Stimulated activated CD4-positive, alpha-beta T cell treated with anti-CD3 and anti-CD28 coated beads, Interleukin-1b, Interleukin-23, amount 100 ng/mL, for 24 hours (primary cell): ENCODE results near the gene TLCD5.

ENCODE experiments used
- DNase-seq, 4 experiments: peaks; one replicate each; pipeline ENCODE4 v3.0.0-alpha.2; 2020; ENCODE audit warnings: low read depth in 4 of 4, low spot score in 1 of 4

TLCD5 gene

DNA sequence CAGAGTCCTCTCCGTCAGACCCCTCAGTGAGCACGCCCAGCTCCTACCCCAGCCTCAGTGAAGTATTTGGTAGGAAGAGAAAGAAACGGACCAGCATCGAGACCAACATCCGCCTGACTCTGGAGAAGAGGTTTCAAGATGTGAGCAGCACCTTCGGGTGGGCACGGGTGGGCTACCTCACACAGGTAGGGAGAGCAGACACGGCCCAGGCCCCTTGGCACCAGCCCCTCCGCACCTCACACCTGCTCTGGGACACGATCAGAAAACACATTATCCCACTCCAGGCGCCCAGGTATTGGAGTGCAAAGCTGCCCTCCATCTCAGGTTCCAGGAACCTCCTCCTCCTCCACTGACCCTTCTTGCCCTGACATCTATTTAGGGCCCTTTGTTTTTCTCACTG, 17.6 kb upstream of the TLCD5 start:
- no peak for DNase-seq

DNA sequence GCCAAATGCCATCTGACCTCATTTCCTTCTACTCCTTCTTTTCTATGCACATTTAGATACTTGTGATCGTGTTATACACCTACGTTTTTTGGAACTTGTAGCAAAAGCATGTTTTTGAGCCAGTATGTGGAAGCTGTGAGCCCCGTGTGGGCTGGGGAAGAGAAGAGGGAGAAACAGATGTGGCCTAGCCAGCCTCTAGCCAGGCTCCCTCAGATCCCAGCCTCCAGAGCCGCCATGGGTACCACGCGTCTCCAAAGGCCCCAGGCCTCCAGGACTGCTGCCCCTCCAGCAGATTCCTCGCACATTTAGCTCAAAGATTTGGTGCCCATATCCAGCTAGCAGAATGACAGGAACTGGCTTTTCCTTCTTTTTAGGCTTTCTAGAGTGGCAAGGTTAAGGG, 17.0 kb upstream of the TLCD5 start:
- DNase-seq = no peak

GRCh38 chr11:120310870-120311269, 14.2 kb upstream of the TLCD5 start:
- no peak for DNase-seq

DNA sequence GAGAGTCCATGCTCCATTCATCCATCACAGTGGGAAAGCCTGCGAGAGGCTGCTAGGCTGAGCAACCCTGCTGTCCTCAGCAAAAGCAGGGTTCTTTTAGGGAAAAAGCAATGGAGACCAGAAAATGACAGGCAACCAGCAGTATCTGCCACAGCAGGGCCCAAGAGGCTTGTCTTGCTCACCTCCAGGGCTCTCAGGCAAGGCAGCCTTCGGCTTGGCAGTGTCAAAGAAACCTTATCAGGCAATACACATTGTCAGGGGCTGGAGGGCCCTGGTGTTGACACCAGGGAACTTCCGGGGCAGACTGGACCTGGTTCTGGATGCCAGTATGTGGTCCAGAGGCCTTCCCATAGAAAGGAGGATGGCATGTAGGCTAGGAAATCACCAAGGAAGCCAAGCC, 10.2 kb upstream of the TLCD5 start:
- no peak for DNase-seq

DNA sequence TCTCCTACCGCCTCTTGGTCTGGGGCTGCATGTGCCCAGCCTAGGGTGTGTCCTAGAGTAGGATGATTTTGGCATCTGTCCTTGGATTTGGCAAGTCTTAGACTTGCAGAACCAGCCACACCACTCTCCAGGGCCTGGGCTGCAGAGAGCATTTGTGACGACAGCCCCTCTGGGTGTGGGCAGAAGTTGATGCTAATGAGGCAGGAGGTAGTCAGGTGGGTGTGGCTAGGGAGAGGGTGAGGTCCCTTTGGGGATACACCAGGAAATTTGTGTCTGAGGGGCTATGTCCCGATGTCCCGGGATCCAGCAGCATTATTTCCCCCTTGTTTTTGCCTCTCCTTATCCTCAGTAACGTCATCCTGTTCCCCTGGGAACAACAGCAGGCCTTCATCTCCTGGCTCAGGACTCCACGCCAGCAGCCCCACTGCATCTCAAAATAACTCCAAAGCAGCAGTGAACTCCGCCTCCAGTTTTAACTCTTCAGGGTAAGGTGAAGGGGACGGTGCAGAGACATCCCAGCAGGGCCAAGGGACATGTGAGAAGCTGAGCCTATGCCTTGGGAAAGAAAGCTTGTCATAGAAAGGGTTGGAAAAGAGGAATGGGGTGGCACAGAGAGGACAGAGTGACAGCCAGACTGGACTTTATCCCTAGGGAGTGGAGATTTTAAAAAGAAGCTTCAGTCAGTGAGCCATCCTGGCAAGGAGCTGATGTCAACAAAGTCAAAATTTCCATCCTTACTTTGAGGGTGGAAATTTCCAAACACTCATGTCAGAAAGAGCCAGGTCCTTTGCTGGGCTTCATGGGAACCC, 8.0 kb upstream of the TLCD5 start:
- DNase-seq = no peak

DNA sequence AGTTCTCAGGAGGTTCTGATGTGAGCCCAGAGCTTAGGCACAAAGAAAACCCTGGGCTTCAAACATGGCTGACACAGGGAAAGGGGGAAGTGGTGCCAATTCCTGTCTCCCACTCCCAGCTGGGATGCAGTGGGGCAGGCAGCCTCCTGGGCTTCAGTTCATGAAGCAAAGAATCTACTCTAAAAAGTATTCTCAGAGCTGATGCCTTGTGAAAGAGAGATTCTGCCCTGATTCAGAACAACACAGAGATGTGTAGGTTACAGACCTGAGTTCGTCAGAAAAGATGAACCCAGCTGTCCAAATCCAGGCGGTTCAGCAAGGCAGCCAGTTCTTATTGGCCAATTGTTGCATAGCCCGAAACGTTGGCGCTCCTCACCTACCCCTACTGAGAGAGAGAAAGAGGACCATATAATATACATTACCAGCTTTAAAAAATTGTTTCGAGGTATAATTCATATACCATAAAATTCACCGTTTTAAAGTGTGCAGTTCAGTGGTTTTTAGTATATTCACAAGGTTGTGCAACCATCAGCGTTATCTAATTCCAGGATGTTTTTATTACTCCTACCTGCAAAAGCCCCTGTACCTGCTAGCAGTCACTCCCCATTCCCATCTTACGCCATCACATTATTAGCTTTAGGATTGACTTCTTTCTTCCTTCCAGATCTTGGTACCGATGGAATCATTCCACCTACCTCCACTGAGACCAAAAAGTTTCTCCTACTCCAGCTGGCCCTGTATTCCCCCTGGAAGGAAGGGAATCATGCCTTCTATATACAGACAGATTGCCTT, 7.2 kb upstream of the TLCD5 start:
- no peak for DNase-seq

DNA sequence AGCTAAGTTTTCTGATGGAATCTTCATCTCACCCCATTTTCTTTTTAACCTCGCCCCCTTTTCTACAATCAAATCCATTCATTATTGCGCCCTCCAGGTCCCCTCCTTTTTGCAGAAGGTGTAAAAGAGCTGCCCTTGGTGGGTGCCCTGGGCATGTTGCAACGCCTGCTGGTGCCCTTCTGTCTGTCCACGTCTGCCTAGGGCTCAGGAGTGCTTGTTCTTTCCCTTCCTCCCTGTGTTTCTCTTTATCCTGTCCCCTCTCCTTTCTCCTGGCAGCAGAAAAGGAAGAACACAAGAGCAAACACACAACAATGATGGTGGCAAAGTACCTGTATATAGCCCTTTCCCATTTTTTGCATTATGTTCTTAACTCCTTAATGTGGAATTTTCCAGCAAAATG, 6.2 kb upstream of the TLCD5 start:
- no peak for DNase-seq

DNA sequence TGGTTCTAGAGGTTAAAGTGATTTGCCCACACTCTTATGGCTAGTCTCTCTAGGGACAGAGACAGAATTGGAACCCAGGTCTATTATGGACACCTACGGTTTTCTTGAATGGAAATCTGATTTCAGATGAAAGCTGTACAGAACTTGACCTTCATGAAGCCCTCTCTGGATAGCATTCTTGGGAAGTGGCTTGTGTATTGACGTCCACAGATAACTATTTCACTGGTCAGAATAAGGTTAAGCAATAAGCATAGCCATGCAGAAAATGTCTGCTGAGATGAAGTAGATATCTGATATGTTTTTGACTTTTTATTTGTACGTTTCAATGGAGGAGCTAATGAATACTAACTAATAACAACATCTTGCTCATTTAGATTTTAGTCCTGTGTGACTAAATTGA, 1.1 kb downstream of the TLCD5 start:
- DNase-seq = no peak

- DNase-seq = no peak
These were observed 1.8 kb downstream of the TLCD5 start for GRCh38 chr11:120326845-120327281.

GRCh38 chr11:120327311-120327710, 2.2 kb downstream of the TLCD5 start:
- no peak for DNase-seq

GRCh38 chr11:120329556-120329955, 4.5 kb downstream of the TLCD5 start:
- DNase-seq = no peak

DNA sequence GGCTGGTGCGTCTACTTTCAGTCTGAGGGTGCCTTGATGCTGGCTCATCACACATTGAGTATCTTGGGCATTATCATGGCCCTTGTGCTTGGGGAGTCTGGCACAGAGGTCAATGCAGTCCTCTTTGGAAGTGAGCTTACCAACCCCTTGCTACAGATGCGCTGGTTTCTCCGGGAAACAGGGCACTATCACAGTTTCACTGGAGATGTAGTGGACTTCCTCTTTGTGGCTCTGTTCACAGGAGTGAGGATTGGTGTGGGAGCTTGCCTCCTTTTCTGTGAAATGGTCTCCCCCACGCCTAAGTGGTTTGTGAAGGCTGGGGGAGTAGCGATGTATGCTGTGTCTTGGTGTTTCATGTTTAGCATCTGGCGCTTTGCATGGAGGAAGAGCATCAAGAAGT, 4.9 kb downstream of the TLCD5 start:
- DNase-seq = no peak

DNA sequence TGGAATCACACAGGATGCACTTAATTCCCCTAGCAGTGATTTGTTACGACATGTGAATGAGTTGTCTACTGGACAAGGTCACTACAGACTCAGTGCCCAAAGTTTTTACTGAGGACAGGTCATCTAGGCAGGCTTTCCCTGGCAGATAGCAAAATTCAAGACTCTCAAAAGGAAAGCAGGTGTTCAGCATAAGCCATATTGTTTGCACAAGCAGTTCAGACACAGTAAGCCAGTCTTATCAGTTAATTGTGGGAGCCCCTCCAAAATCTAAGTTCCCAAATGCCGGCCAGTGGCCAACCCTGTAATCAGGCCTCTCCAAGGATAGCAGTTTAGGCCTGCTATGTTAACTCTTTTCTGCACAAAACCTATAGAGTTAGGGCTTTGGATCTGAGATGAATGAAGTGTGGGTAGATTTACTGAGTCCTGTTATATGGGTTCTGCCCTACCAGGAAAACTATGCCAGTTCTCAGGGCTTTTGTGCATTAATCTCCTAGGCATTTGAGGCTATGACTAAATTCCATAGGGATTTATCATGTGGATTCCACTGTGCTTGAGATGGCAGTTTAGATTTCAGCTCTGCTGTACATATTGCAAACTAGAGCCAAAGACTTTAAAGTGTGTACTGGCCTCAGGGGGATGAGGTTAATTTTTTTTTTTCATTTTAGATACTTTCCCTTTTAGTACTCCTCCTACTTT, 6.3 kb downstream of the TLCD5 start:
- no peak for DNase-seq

DNA sequence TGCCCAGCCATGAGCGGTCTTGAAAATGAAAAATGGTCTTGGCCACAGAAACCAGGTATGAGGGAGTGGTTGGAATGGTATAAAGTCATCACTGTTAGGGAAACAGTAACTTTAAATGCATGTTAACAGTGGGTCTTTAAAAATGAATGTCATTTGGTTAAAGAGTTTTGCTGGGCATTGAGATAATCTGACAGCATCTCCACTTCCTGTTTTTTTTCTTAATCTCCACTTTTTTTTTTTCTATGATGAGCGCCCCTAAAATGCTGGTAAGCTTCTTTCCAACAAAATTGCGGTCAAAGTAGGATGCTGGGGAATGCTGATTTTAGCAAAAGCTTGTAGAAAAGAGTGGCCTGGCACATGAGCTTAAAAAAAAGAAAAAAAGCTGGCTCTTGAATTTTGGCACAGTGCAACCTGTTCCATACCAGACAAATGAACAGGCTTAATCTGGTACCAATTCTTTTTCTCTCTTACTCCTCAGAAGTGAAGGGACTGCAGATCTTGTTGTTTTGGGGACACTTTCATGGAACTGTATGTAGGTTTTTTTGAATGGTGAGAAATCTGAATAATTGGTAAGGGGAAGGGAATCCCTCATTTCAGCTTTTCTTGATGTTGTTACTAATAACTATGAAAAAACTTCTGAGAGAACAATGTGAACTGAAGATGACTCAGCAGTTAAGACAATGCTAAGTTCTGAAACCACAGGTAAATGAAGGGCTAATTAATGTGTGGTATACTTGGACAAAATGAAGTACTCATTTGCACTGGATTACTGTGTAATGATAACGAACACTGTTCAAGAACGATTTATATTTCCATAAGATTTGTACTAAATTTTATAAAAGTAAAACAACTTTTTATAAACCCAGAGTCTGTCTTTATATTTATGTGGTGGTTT, 8.0 kb downstream of the TLCD5 start:
- DNase-seq = no peak

DNA sequence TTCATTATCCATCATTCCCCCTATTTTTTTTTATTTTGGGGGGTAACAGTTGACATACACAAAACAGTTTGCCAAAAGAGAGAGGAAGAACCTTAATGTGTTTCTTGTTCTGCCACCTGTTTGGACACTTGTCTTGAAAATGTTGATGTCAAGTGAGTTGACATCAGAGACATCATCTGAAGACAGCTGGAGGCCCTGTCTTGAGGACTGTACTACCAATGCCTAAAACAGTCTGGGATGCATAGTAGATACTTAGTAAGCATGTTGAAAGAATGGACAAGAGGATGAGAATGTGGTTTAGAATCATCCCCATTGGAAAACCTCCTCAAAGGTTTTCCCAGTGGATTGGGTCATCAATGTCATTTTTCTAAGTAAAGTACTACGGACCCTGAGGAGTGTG, 8.7 kb downstream of the TLCD5 start:
- DNase-seq = no peak

DNA sequence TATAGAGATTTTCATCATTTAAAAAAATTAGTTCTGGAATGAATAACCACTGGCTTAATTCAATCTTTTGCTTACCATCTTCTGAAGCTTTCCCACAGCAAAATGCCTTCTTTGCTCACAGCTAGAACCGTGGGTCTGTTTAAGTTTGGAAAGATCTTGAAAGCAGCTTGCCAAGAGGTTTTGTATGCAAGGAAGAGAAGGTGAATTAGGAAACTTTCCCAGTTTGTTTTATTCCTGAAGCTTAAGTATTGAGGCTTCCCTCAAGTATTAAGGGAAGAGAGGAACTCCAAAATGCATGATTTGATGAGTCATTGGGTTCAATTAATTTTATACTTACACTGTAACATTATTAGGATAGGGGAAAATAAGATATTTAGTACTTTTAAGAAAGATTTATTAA, 9.2 kb downstream of the TLCD5 start:
- DNase-seq = no peak

- peak in 3 of 4 experiments; percentile 22 to 49 (median 37) for DNase-seq
These were observed 9.9 kb downstream of the TLCD5 start for GRCh38 chr11:120334894-120335462.

DNA sequence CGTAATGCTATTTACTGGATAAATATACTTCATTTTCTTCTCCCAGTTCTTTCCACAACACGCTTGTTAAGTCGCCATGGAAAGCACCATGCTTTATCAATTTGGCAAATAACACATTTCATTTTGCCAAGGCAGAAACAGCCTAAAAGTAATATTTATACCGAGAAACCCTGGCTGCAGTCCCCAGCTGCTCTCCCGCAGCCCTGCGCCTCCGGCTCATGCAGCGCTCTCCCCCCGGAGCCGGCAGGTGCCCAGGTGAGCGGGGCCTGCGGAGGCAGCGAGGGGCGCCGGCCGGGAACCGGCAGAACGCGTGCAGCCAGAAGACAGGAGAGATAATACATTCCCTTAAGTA, 10.4 kb downstream of the TLCD5 start:
- DNase-seq = peak in 1 of 4 experiments; percentile 7

DNA sequence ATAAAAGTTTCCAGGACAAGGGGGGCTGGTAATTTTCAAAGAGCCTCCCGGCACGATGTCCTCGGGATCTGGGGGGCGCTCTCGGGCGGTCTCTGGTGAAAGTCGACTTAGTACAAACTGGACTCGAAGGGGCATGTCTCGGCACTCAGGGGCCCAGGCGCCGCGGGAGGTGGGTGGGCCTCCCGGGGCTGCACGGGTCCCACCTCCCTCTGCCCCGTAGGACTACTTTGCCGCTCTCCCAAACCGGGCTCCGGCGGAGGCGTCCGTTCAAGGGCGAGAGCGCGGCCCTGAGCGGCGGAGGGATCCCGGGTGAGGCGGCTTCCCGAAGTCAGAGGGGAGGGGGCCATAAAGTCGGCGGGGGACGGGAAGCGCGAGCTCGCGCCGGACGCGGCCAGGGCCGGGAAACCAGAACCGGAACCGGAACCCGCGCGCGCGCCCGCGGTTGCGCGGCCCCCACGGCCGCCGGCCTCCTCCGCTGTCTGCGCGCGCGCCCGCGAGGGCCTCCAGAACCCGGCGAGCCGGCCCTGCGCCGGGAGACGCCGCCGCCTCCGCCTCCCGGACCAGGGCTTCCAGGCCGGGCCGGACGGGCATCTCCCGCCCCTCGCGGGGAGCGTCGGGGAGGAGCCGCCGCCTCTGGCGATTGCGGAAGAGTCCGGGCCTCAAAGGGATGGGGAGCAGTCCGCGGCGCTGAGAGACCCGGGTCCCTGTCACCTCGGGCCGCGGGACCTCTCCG, 11.0 kb downstream of the TLCD5 start, which contains the start of gene ARHGEF12:
ARHGEF12 (plus strand) TSS at position 506 of the 733 bp plus-strand sequence. CDS start 831 bp downstream, outside the sequence.
- DNase-seq = peak; percentile 49 to 80 (median 75)
